ENCODE data around the gene LBH.

LBH gene

GRCh38 chr2:30226144-30227032 lies 4.9 kb upstream of the LBH start:
- no peak overlapping the region for H3K4me3 ChIP-seq
- peak overlapping the region; percentile 89 for H3K27ac ChIP-seq
- no peak for DNase-seq (ENCODE audit: low read depth, low spot score)
- peak overlapping the region; percentile 53 for H3K9ac ChIP-seq (ENCODE audit: insufficient read length)
- TF ChIP-seq FOXP2 (optimal IDR thresholded peaks at IDR 0.05; ENCODE audit: control extremely low read depth, extremely low read length, insufficient read depth) (no peak), EZH2 (IDR thresholded peaks at IDR 0.05) (no peak), POLR2AphosphoS5 (IDR thresholded peaks at IDR 0.05; ENCODE audit: borderline replicate concordance, low read depth, low read length) (no peak)
- no peaks in the 10 kb centered on the region for H3K9me3 ChIP-seq (ENCODE audit: low read depth, low read length)
- no peaks in the 10 kb centered on the region for H3K36me3 ChIP-seq (ENCODE audit: insufficient read depth, low read length)

- TF ChIP-seq EZH2 (IDR thresholded peaks at IDR 0.05) = no peak
- TF ChIP-seq FOXP2 (optimal IDR thresholded peaks at IDR 0.05; ENCODE audit: control extremely low read depth, extremely low read length, insufficient read depth) = no peak
- no peak for TF ChIP-seq POLR2AphosphoS5 (IDR thresholded peaks at IDR 0.05; ENCODE audit: borderline replicate concordance, low read depth, low read length)
- H3K9me3 ChIP-seq (ENCODE audit: low read depth, low read length) = no peaks in the 10 kb centered on the region
- DNase-seq (ENCODE audit: low read depth, low spot score) = no peak
Observed at GRCh38 chr2:30229596-30229995, 1.7 kb upstream of the LBH start.

GRCh38 chr2:30230497-30231211 lies 680 bp upstream of the LBH start:
- H3K4me3 ChIP-seq = peak overlapping the region; percentile 82

More at GRCh38 chr2:30229596-30229995, 1.7 kb upstream of the LBH start:
- Histone ChIP-seq H3K27ac (peak overlapping the region; percentile 82), H3K9ac (ENCODE audit: insufficient read length) (no peak overlapping the region), H3K36me3 (ENCODE audit: insufficient read depth, low read length) (peaks cover 27% of the 10 kb centered on the region), H3K4me3 (peak overlapping the region; percentile 45)

GRCh38 chr2:30231996-30232800 lies 864 bp downstream of the LBH start:
- Histone ChIP-seq H3K9me3 (ENCODE audit: low read depth, low read length) (no peaks in the 10 kb centered on the region), H3K36me3 (ENCODE audit: insufficient read depth, low read length) (peaks cover 53% of the 10 kb centered on the region), H3K4me3 (peak overlapping the region; percentile 82), H3K27ac (peak overlapping the region; percentile 87), H3K9ac (ENCODE audit: insufficient read length) (peak overlapping the region; percentile 98)
- no peak for DNase-seq (ENCODE audit: low read depth, low spot score)
- TF ChIP-seq EZH2 (IDR thresholded peaks at IDR 0.05) = no peak
- peak; percentile 49; the same call in 1 of the 2 replicates for TF ChIP-seq POLR2AphosphoS5 (IDR thresholded peaks at IDR 0.05; ENCODE audit: borderline replicate concordance, low read depth, low read length)

More at GRCh38 chr2:30230497-30231211, 680 bp upstream of the LBH start:
- peak overlapping the region; percentile 92 for H3K9ac ChIP-seq (ENCODE audit: insufficient read length)
- DNase-seq (ENCODE audit: low read depth, low spot score) = no peak
- H3K27ac ChIP-seq = peak overlapping the region; percentile 71
- no peaks in the 10 kb centered on the region for H3K9me3 ChIP-seq (ENCODE audit: low read depth, low read length)
- peaks cover 37% of the 10 kb centered on the region for H3K36me3 ChIP-seq (ENCODE audit: insufficient read depth, low read length)
- TF ChIP-seq FOXP2 (optimal IDR thresholded peaks at IDR 0.05; ENCODE audit: control extremely low read depth, extremely low read length, insufficient read depth) (no peak), EZH2 (IDR thresholded peaks at IDR 0.05) (no peak), POLR2AphosphoS5 (IDR thresholded peaks at IDR 0.05; ENCODE audit: borderline replicate concordance, low read depth, low read length) (no peak)

- peaks cover 58% of the 10 kb centered on the region for H3K36me3 ChIP-seq (ENCODE audit: insufficient read depth, low read length)
- DNase-seq (ENCODE audit: low read depth, low spot score) = no peak
- no peaks in the 10 kb centered on the region for H3K9me3 ChIP-seq (ENCODE audit: low read depth, low read length)
- peak overlapping the region; percentile 98 for H3K9ac ChIP-seq (ENCODE audit: insufficient read length)
- H3K4me3 ChIP-seq = peak overlapping the region; percentile 82
- H3K27ac ChIP-seq = peak overlapping the region; percentile 87
- TF ChIP-seq EZH2 (IDR thresholded peaks at IDR 0.05) (no peak), FOXP2 (optimal IDR thresholded peaks at IDR 0.05; ENCODE audit: control extremely low read depth, extremely low read length, insufficient read depth) (no peak), POLR2AphosphoS5 (IDR thresholded peaks at IDR 0.05; ENCODE audit: borderline replicate concordance, low read depth, low read length) (no peak)
Observed at GRCh38 chr2:30232801-30233130, 1.4 kb downstream of the LBH start.

GRCh38 chr2:30233271-30234009 lies 2.1 kb downstream of the LBH start:
- TF ChIP-seq EZH2 (IDR thresholded peaks at IDR 0.05) = no peak
- TF ChIP-seq POLR2AphosphoS5 (IDR thresholded peaks at IDR 0.05; ENCODE audit: borderline replicate concordance, low read depth, low read length) = peak; percentile 40; the same call in 1 of the 2 replicates
- H3K36me3 ChIP-seq (ENCODE audit: insufficient read depth, low read length) = peaks cover 65% of the 10 kb centered on the region
- H3K4me3 ChIP-seq = peak overlapping the region; percentile 82
- peak overlapping the region; percentile 98 for H3K9ac ChIP-seq (ENCODE audit: insufficient read length)
- no peak for DNase-seq (ENCODE audit: low read depth, low spot score)
- no peaks in the 10 kb centered on the region for H3K9me3 ChIP-seq (ENCODE audit: low read depth, low read length)
- peak overlapping the region; percentile 87 for H3K27ac ChIP-seq

- peak overlapping the region; percentile 98 for H3K9ac ChIP-seq (ENCODE audit: insufficient read length)
- peak overlapping the region; percentile 82 for H3K4me3 ChIP-seq
- peak overlapping the region; percentile 87 for H3K27ac ChIP-seq
- DNase-seq (ENCODE audit: low read depth, low spot score) = no peak
- no peaks in the 10 kb centered on the region for H3K9me3 ChIP-seq (ENCODE audit: low read depth, low read length)
- H3K36me3 ChIP-seq (ENCODE audit: insufficient read depth, low read length) = peaks cover 75% of the 10 kb centered on the region
- no peak for TF ChIP-seq FOXP2 (optimal IDR thresholded peaks at IDR 0.05; ENCODE audit: control extremely low read depth, extremely low read length, insufficient read depth)
- no peak for TF ChIP-seq POLR2AphosphoS5 (IDR thresholded peaks at IDR 0.05; ENCODE audit: borderline replicate concordance, low read depth, low read length)
- no peak for TF ChIP-seq EZH2 (IDR thresholded peaks at IDR 0.05)
Observed at GRCh38 chr2:30234180-30234971, 3.0 kb downstream of the LBH start.

Data from SK-N-MC (cell line).